Measurements from ENCODE around the gene TTLL12. TPM values are rescaled to one million over a fixed set of nuclear protein-coding genes. Genes with fewer than 3 reads are reported as not detected.

Gene TTLL12
- total and polyA plus RNA-seq, 2 experiments from 2014 or later = 46.7 to 147 TPM

GRCh38 chr22:43152357-43153071, 34.4 kb downstream of the TTLL12 start (continued):
- TF ChIP-seq REST (IDR thresholded peaks at IDR 0.05; ENCODE audit: unreplicated experiment) = no peak
- no peak for TF ChIP-seq ZNF114 (CRISPR knock-in tag; IDR thresholded peaks at IDR 0.05)
- no peak for TF ChIP-seq POLR2AphosphoS5 (IDR thresholded peaks at IDR 0.05; ENCODE audit: low read depth)
- TF ChIP-seq ETS1 (IDR thresholded peaks at IDR 0.05) = no peak
- TF ChIP-seq CTCF (conservative IDR thresholded peaks at IDR 0.05; ENCODE audit: low read depth in 2 of 2) = no peak

GRCh38 chr22:43152003-43152356, 35.0 kb downstream of the TTLL12 start:
- H3K36me3 Mint-ChIP-seq (ENCODE audit: low read depth) = no peaks in the 10 kb centered on the region
- peak overlapping the region; percentile 97 for H2AFZ ChIP-seq

More at GRCh38 chr22:43152003-43152356, 35.0 kb downstream of the TTLL12 start:
- Mint-ChIP-seq H3K27me3 (ENCODE audit: insufficient read depth, low read depth, poor library complexity) (peaks cover 20% of the 10 kb centered on the region), H3K4me3 (peak overlapping the region; percentile 78), H3K27ac (no peak overlapping the region), H3K4me1 (peaks cover 2% of the 10 kb centered on the region), H3K9me3 (no peaks in the 10 kb centered on the region)
- peak overlapping the region; percentile 86 for H3K4me2 ChIP-seq
- H4K20me1 ChIP-seq (replicated peaks; ENCODE audit: insufficient read depth) = no peaks in the 10 kb centered on the region
- peak; percentile 40 for DNase-seq (ENCODE audit: low spot score)
- H3F3A ChIP-seq (replicated peaks; ENCODE audit: low read depth) = no peaks in the 10 kb centered on the region; the same call in 1 of the 2 replicates
- no peaks in the 10 kb centered on the region for H3K9me2 ChIP-seq (ENCODE audit: insufficient read depth)
- ATAC-seq = peak; percentile 69
- H3K27ac ChIP-seq (ENCODE audit: low read depth) = no peak overlapping the region
- H3K36me3 ChIP-seq (ENCODE audit: insufficient read depth) = no peaks in the 10 kb centered on the region
- peak overlapping the region; percentile 65 for H3K4me3 ChIP-seq
- TF ChIP-seq ZNF462 (CRISPR knock-in tag; IDR thresholded peaks at IDR 0.05) (no peak), JUNB (IDR thresholded peaks at IDR 0.05; ENCODE audit: unreplicated experiment) (no peak), CREB1 (CRISPR knock-in tag; IDR thresholded peaks at IDR 0.05; ENCODE audit: low read depth) (no peak)
- no peaks in the 10 kb centered on the region for H3K79me2 ChIP-seq (replicated peaks; ENCODE audit: insufficient read depth)
- no peaks in the 10 kb centered on the region for H3K4me1 ChIP-seq (ENCODE audit: insufficient read depth)
- peaks cover 17% of the 10 kb centered on the region for H3K27me3 ChIP-seq (ENCODE audit: insufficient read depth)

All from GM23338 (cell line).